Brain pericyte (primary cell): ENCODE results near the gene RBCK1.
"Not testable (repeated sequence)": the region's sequence is repeated elsewhere in the genome, so short reads cannot be mapped to it uniquely, and the experiment has no call there.

Source experiments
- DNase-seq: peaks from one replicate; pipeline ENCODE4 v3.0.0-alpha.2; 2012; ENCODE audit warnings: low read depth, low spot score

Gene RBCK1

GRCh38 chr20:407953-408842 is at the start of gene RBCK1:
RBCK1 (plus strand) TSS chr20:408299; CDS start chr20:408758, 459 bp downstream.
- no peak for DNase-seq

- DNase-seq = no peak
These were observed 49.1 kb upstream of the RBCK1 start for GRCh38 chr20:358891-359555.

- DNase-seq = no peak
These were observed 46.5 kb upstream of the RBCK1 start for GRCh38 chr20:361561-361960.

- no peak for DNase-seq
These were observed 45.5 kb upstream of the RBCK1 start for GRCh38 chr20:362271-363254.

GRCh38 chr20:363319-364078 is 44.6 kb upstream of the RBCK1 start:
- DNase-seq = no peak

- DNase-seq = no peak
These were observed 42.9 kb upstream of the RBCK1 start for GRCh38 chr20:364905-365794.

GRCh38 chr20:366041-366718 is 41.9 kb upstream of the RBCK1 start:
- DNase-seq = no peak

GRCh38 chr20:366719-367485 is 41.2 kb upstream of the RBCK1 start:
- no peak for DNase-seq

GRCh38 chr20:367486-367887 is 40.6 kb upstream of the RBCK1 start:
- DNase-seq = no peak

GRCh38 chr20:368915-369314 is 39.2 kb upstream of the RBCK1 start:
- DNase-seq = no peak

- no peak for DNase-seq
These were observed 37.9 kb upstream of the RBCK1 start for GRCh38 chr20:370151-370600.

GRCh38 chr20:370977-371754 is 36.9 kb upstream of the RBCK1 start:
- no peak for DNase-seq

- DNase-seq = no peak
These were observed 36.1 kb upstream of the RBCK1 start for GRCh38 chr20:371755-372542.

- DNase-seq = not testable (repeated sequence)
These were observed 35.5 kb upstream of the RBCK1 start for GRCh38 chr20:372543-373082.

GRCh38 chr20:373171-373890 is 34.8 kb upstream of the RBCK1 start:
- DNase-seq = no peak
